ENCODE data around the gene RGPD3.
"Not testable (repeated sequence)": the region's sequence is repeated elsewhere in the genome, so short reads cannot be mapped to it uniquely, and the experiment has no call there.

DNA sequence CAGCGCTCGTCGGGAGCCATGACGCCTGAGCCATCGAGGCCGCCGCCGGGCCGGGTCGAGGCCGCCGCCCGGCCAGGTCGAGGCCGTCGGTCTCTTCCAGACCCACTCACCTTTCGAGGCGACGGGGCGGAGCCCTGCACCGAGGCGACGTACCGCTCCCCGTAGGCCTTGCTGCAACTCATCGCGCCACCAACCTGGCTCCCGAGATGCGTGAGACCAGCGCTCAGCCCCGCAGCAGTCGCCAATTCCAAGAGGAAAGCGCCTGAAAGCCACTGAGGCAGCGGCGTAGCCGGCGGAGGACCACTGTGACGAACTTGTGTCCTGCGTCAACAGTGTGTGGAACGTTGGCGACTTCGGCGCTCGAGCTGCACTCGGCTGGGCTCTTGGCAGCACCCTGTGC, at the start of gene RGPD3:
- TF ChIP-seq, protein P1, sequence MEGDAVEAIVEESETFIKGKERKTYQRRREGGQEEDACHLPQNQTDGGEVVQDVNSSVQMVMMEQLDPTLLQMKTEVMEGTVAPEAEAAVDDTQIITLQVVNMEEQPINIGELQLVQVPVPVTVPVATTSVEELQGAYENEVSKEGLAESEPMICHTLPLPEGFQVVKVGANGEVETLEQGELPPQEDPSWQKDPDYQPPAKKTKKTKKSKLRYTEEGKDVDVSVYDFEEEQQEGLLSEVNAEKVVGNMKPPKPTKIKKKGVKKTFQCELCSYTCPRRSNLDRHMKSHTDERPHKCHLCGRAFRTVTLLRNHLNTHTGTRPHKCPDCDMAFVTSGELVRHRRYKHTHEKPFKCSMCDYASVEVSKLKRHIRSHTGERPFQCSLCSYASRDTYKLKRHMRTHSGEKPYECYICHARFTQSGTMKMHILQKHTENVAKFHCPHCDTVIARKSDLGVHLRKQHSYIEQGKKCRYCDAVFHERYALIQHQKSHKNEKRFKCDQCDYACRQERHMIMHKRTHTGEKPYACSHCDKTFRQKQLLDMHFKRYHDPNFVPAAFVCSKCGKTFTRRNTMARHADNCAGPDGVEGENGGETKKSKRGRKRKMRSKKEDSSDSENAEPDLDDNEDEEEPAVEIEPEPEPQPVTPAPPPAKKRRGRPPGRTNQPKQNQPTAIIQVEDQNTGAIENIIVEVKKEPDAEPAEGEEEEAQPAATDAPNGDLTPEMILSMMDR (conservative IDR thresholded peaks at IDR 0.05 in 1 of 2, IDR thresholded peaks at IDR 0.05 in 1 of 2; ENCODE audit: extremely low read depth in 1 of 2, insufficient read depth in 1 of 2, low read depth in 1 of 2, low read length in 2 of 2) = not testable (repeated sequence)
- TF ChIP-seq EZH2 (IDR thresholded peaks at IDR 0.05; ENCODE audit: borderline replicate concordance, low read length) = not testable (repeated sequence)
